ENCODE data around the gene FRAT1. TPM values are rescaled to one million over a fixed set of nuclear protein-coding genes. Genes with fewer than 3 reads are reported as not detected.

FRAT1 gene
- total RNA-seq, 4 donors from 2014 or later: 1.7 to 6.1 (median 3.9) TPM

DNA sequence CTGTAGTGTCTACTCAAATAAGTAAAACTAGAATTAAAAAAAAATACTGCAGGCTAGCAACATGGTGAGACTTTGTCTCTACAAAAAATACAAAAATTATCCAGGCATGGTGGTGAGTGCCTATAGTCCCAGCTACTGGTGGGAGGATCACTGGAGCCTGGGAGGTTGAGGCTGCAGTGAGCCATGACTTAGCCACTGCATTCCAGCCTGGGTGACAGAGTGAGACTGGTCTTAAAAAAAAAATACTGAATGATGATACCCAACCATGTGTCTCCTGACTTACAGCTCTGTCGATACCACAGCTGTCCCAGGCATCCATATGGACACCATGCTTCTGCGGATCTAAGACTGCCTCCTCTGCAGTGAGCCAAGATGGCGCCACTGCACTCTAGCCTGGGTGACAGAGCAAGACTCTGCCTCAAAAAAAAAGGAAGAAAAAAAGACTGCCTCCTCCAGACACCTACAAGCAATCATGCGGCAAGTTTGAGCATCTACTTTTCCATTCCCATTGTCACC lies 7.9 kb upstream of the FRAT1 start:
- TF ChIP-seq POLR2A (IDR thresholded peaks at IDR 0.05): no peak
- TF ChIP-seq, protein P1, sequence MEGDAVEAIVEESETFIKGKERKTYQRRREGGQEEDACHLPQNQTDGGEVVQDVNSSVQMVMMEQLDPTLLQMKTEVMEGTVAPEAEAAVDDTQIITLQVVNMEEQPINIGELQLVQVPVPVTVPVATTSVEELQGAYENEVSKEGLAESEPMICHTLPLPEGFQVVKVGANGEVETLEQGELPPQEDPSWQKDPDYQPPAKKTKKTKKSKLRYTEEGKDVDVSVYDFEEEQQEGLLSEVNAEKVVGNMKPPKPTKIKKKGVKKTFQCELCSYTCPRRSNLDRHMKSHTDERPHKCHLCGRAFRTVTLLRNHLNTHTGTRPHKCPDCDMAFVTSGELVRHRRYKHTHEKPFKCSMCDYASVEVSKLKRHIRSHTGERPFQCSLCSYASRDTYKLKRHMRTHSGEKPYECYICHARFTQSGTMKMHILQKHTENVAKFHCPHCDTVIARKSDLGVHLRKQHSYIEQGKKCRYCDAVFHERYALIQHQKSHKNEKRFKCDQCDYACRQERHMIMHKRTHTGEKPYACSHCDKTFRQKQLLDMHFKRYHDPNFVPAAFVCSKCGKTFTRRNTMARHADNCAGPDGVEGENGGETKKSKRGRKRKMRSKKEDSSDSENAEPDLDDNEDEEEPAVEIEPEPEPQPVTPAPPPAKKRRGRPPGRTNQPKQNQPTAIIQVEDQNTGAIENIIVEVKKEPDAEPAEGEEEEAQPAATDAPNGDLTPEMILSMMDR (IDR thresholded peaks at IDR 0.05): no peak
- no peak overlapping the region for H3K4me3 ChIP-seq
- DNase-seq: no peak
- H3K27me3 ChIP-seq: no peaks in the 10 kb centered on the region
- H3K36me3 ChIP-seq: no peaks in the 10 kb centered on the region
- no peaks in the 10 kb centered on the region for H3K9me3 ChIP-seq
- H3K27ac ChIP-seq: no peak overlapping the region
- WGBS, 2 donors: 96 to 100% methylated on average over 3 to 4 of the region's 4 CpGs
- intact Hi-C loops (cut with DNase I): no loop called here
- H3K4me1 ChIP-seq: no peaks in the 10 kb centered on the region

DNA sequence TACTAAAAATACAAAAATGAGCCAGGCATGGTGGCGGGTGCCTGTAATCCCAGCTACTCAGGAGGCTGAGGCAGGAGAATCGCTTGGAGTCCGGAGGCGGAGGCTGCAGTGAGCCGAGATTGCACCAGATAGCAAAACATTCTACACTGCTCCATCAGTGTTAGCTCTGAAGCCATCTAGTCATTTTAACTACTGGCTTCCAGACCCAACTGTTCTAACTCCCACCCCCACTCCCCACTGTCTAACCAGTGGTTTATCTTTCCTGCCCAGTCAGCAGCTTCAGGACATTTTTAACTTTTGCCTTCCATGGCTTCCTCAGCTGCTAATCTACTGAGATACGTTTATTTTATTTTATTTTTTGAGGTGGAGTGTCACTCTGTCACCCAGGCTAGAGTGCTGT lies 6.2 kb upstream of the FRAT1 start:
- intact Hi-C loops (cut with DNase I): no loop called here
- Histone ChIP-seq H3K27me3 (no peaks in the 10 kb centered on the region), H3K4me1 (peaks cover 0 to 1% (median 0%) of the 10 kb centered on the region in 3 donors), H3K36me3 (no peaks in the 10 kb centered on the region), H3K27ac (no peak overlapping the region), H3K4me3 (no peak overlapping the region), H3K9me3 (no peaks in the 10 kb centered on the region)
- no peak for DNase-seq
- no peak for TF ChIP-seq POLR2A (IDR thresholded peaks at IDR 0.05)
- TF ChIP-seq, protein P1 (IDR thresholded peaks at IDR 0.05): no peak
- WGBS, 2 donors: 83 to 86% methylated on average over 6 of the region's 6 CpGs

DNA sequence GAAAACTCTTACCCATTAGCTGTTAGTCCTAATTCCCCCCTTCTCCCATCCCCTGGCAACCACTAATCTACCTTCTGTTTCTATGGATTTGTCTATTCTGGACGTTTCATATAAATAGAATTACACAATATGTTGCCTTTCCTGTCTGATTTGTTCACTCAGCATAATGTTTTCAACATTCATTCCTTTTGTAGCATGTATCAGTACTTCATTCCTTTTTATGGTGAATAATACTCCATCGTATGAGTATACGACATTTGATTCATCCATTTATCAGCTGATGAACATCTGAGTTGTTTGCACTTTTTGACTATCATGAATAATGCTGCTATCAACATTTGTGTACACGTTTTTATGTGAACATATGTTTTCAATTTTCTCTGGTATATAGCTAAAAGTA lies 4.4 kb upstream of the FRAT1 start:
- peaks cover 0 to 8% (median 0%) of the 10 kb centered on the region in 3 donors for H3K4me1 ChIP-seq
- H3K4me3 ChIP-seq: no peak overlapping the region
- no peak overlapping the region for H3K27ac ChIP-seq
- no peak for TF ChIP-seq POLR2A (IDR thresholded peaks at IDR 0.05)
- TF ChIP-seq, protein P1 (IDR thresholded peaks at IDR 0.05): no peak
- H3K36me3 ChIP-seq: no peaks in the 10 kb centered on the region
- WGBS, 2 donors: 34 to 41% methylated on average over 4 of the region's 4 CpGs
- no peak for DNase-seq
- intact Hi-C loops (cut with DNase I): no loop called here
- H3K27me3 ChIP-seq: no peaks in the 10 kb centered on the region
- no peaks in the 10 kb centered on the region for H3K9me3 ChIP-seq

DNA sequence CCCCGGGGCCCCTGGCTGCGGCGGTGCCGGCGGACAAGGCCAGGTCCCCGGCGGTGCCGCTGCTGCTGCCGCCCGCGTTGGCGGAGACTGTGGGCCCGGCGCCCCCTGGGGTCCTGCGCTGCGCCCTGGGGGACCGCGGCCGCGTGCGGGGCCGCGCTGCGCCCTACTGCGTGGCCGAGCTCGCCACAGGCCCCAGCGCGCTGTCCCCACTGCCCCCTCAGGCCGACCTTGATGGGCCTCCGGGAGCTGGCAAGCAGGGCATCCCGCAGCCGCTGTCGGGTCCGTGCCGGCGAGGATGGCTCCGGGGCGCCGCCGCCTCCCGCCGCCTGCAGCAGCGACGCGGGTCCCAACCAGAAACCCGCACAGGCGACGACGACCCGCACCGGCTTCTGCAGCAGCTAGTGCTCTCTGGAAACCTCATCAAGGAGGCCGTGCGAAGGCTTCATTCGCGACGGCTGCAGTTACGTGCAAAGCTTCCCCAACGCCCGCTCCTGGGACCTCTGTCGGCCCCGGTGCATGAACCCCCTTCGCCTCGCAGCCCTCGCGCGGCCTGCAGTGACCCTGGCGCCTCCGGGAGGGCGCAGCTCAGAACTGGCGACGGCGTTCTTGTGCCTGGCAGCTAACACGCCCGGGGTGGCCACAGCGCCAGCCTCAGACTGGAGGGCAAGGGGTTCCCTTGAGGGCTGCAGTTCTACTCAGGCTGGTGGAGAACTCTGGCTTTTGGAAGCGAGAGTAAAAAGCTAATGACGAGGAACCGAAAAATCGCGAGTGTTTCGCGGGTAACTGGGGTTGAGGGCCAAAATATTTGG lies 804 bp downstream of the FRAT1 start:
- DNase-seq: peak; percentile 6
- intact Hi-C loops (cut with DNase I): no loop called here

More for the DNA sequence above, 804 bp downstream of the FRAT1 start:
- peak overlapping the region; percentile 70 to 98 (median 84) for H3K4me3 ChIP-seq
- peak overlapping the region; percentile 89 to 99 (median 98) for H3K27ac ChIP-seq
- H3K27me3 ChIP-seq: no peaks in the 10 kb centered on the region
- TF ChIP-seq POLR2A (IDR thresholded peaks at IDR 0.05): peak in 1 of 4 donors; percentile 31
- TF ChIP-seq, protein P1 (IDR thresholded peaks at IDR 0.05): peak in 1 of 6 experiments; percentile 7
- H3K4me1 ChIP-seq: peaks cover 11 to 35% (median 12%) of the 10 kb centered on the region in 3 donors
- H3K9me3 ChIP-seq: no peaks in the 10 kb centered on the region
- no peaks in the 10 kb centered on the region for H3K36me3 ChIP-seq
- WGBS, 2 donors: 1 to 2% methylated on average over 10 to 21 of the region's 83 CpGs

Measured in esophagus squamous epithelium (tissue), 5 donors.